Measurements from ENCODE around the gene STX17. TPM values are rescaled to one million over a fixed set of nuclear protein-coding genes. Genes with fewer than 3 reads are reported as not detected.

Gene STX17
- polyA plus RNA-seq, 2 of the 4 experiments (the other 2 are of a cell fraction): 14.3 to 24.6 TPM

GRCh38 chr9:99866398-99866797, 40.1 kb upstream of the STX17 start:
- no peak for FAIRE-seq
- ATAC-seq: no peak
- ChIA-PET CTCF (interaction anchor here (0.8 to 1.6 kb wide), 4 partner anchors 9 to 163 kb away, joined by 3 to 5 read pairs (median 4); no protein-coding TSS in a partner anchor), POLR2A (no interaction called here)
- Histone ChIP-seq H3K4me2 (no peak overlapping the region), H3K4me3 (no peak overlapping the region), H3K4me1 (no peaks in the 10 kb centered on the region), H3K27ac (no peak overlapping the region), H3K9me3 (no peaks in the 10 kb centered on the region)
- WGBS (ENCODE audit: missing lambda C conversion rate): 69% methylated on average over 2 of the region's 2 CpGs
- no peak for DNase-seq (ENCODE audit: low read depth in 1 of 2, low spot score in 1 of 2)
- TF ChIP-seq MAZ (IDR thresholded peaks at IDR 0.05; ENCODE audit: borderline replicate concordance, low read depth, low read length): no peak
- TF ChIP-seq CTCF (IDR thresholded peaks at IDR 0.05): no peak
- no peak for TF ChIP-seq ZSCAN20 (CRISPR knock-in tag; IDR thresholded peaks at IDR 0.05)

GRCh38 chr9:99867536-99867935, 38.9 kb upstream of the STX17 start:
- WGBS (ENCODE audit: missing lambda C conversion rate): 51% methylated on average over 3 of the region's 3 CpGs
- Histone ChIP-seq H3K4me1 (no peaks in the 10 kb centered on the region), H3K27ac (no peak overlapping the region), H3K9me3 (no peaks in the 10 kb centered on the region), H3K4me2 (no peak overlapping the region), H3K4me3 (no peak overlapping the region)
- ATAC-seq (no peak), FAIRE-seq (no peak), DNase-seq (ENCODE audit: low read depth in 1 of 2, low spot score in 1 of 2) (no peak)
- ChIA-PET CTCF (interaction anchor here (1.5 kb wide), 1 partner anchor 30 kb away, joined by 5 read pairs; no protein-coding TSS in a partner anchor), POLR2A (no interaction called here)
- TF ChIP-seq TFCP2L1 (CRISPR knock-in tag; IDR thresholded peaks at IDR 0.05) (no peak), MAZ (IDR thresholded peaks at IDR 0.05; ENCODE audit: borderline replicate concordance, low read depth, low read length) (no peak), POLR2A (IDR thresholded peaks at IDR 0.05; ENCODE audit: low read length) (no peak), NPAS2 (CRISPR knock-in tag; IDR thresholded peaks at IDR 0.05; ENCODE audit: borderline replicate concordance) (no peak), E2F6 (IDR thresholded peaks at IDR 0.05; ENCODE audit: borderline replicate concordance, low read depth) (no peak), JUN (IDR thresholded peaks at IDR 0.05) (no peak), KDM1A (IDR thresholded peaks at IDR 0.05; ENCODE audit: low read depth) (no peak), FOXS1 (CRISPR knock-in tag; IDR thresholded peaks at IDR 0.05) (no peak), CHD4 (IDR thresholded peaks at IDR 0.05; ENCODE audit: borderline replicate concordance) (no peak), FOSL2 (IDR thresholded peaks at IDR 0.05) (no peak), FOSL2 (CRISPR knock-in tag; IDR thresholded peaks at IDR 0.05) (no peak), HOXA7 (CRISPR knock-in tag; IDR thresholded peaks at IDR 0.05) (no peak), RARB (CRISPR knock-in tag; IDR thresholded peaks at IDR 0.05) (no peak), PBX3 (IDR thresholded peaks at IDR 0.05) (no peak)

- ATAC-seq: no peak
- CTCF ChIA-PET: no interaction called here
- Histone ChIP-seq H3K4me1 (no peaks in the 10 kb centered on the region), H3K4me3 (no peak overlapping the region), H3K27ac (no peak overlapping the region), H3K9me3 (no peaks in the 10 kb centered on the region), H3K4me2 (no peak overlapping the region)
- TF ChIP-seq ZNF302 (CRISPR knock-in tag; IDR thresholded peaks at IDR 0.05): no peak
- no peak for TF ChIP-seq RCOR1 (IDR thresholded peaks at IDR 0.05; ENCODE audit: low read depth, low read length)
- TF ChIP-seq CHD2 (IDR thresholded peaks at IDR 0.05; ENCODE audit: low read length, partially characterized antibody): no peak
- TF ChIP-seq CTCF (IDR thresholded peaks at IDR 0.05): no peak
- TF ChIP-seq FOSL2 (IDR thresholded peaks at IDR 0.05): no peak
- TF ChIP-seq FOSL2 (CRISPR knock-in tag; IDR thresholded peaks at IDR 0.05): no peak
- TF ChIP-seq NR3C1 (IDR thresholded peaks at IDR 0.05): no peak
- TF ChIP-seq POLR2AphosphoS2 (conservative IDR thresholded peaks at IDR 0.05; ENCODE audit: low read length): no peak
- TF ChIP-seq TP53 (CRISPR knock-in tag; IDR thresholded peaks at IDR 0.05): no peak
- TF ChIP-seq EHF (CRISPR knock-in tag; IDR thresholded peaks at IDR 0.05): no peak
- no peak for TF ChIP-seq HOXA7 (CRISPR knock-in tag; IDR thresholded peaks at IDR 0.05)
- no peak for TF ChIP-seq EP300 (IDR thresholded peaks at IDR 0.05)
- TF ChIP-seq NFE2L2 (conservative IDR thresholded peaks at IDR 0.05; ENCODE audit: low read length): no peak
- no peak for TF ChIP-seq SREBF2 (IDR thresholded peaks at IDR 0.05)
- TF ChIP-seq RARB (CRISPR knock-in tag; IDR thresholded peaks at IDR 0.05): no peak
- no peak for TF ChIP-seq USF2 (IDR thresholded peaks at IDR 0.05)
- no peak for DNase-seq (ENCODE audit: low read depth in 1 of 2, low spot score in 1 of 2)
- POLR2A ChIA-PET: no interaction called here
- FAIRE-seq: no peak
These were observed 38.5 kb upstream of the STX17 start for GRCh38 chr9:99867968-99868367.
